ENCODE measurements around the gene IGFBP4.

IGFBP4 gene

DNA sequence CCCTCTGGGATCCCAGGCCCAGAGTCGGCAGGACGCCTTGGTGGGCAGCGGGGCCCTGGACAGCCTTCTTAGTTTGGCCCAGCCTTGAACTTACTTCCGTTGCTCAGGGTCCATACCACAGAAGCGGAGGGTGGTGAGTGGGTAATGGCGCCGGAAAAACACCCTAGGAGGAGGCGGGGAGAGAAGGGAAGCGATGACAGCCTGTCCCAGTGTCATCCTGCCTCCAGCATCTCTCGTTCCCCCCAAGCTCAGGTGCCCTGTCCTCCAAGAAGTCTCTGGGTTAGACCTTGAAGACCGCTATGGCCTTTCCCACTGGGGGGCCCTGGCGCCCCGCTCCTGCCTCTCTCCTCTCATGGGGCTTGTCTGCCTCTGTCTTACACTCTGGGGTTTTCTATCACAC is 35.2 kb downstream of the IGFBP4 start:
- Histone ChIP-seq H3K27me3 (replicated peaks in 2 of 5; ENCODE audit: control insufficient read depth in 4 of 5, insufficient read depth in 5 of 5, low read length in 4 of 5) (no peaks in the 10 kb centered on the region), H3K4me3 (ENCODE audit: control insufficient read depth in 1 of 7, extremely low read depth in 1 of 7, insufficient read depth in 4 of 7, low read depth in 2 of 7, low read length in 6 of 7) (no peak overlapping the region), H3K9me3 (ENCODE audit: control extremely low read depth in 1 of 5, control insufficient read depth in 4 of 5, insufficient read depth in 2 of 5, low read depth in 1 of 5, low read length in 4 of 5) (no peaks in the 10 kb centered on the region), H3K36me3 (ENCODE audit: control insufficient read depth in 4 of 4, insufficient read depth in 4 of 4, low read length in 3 of 4) (no peaks in the 10 kb centered on the region), H3K4me1 (ENCODE audit: control extremely low read depth in 1 of 4, control insufficient read depth in 4 of 4, insufficient read depth in 4 of 4, low read length in 3 of 4) (peaks cover 3 to 22% (median 15%) of the 10 kb centered on the region in 4 experiments), H3K27ac (ENCODE audit: insufficient read depth in 1 of 2, low read depth in 1 of 2, low read length in 2 of 2, poor library complexity in 1 of 2, severe bottlenecking in 2 of 2) (no peak overlapping the region)
- POLR2A ChIA-PET, result no interaction called here
- DNase-seq, result no peak
- WGBS (ENCODE audit: insufficient coverage), result 98% methylated on average over 7 of the region's 13 CpGs
- CTCF ChIA-PET, result interaction anchor here (1.2 to 2.9 kb wide), 4 partner anchors 16 to 81 kb away, joined by 3 to 25 read pairs (median 9); partner anchors contain the start of gene IGFBP4

DNA sequence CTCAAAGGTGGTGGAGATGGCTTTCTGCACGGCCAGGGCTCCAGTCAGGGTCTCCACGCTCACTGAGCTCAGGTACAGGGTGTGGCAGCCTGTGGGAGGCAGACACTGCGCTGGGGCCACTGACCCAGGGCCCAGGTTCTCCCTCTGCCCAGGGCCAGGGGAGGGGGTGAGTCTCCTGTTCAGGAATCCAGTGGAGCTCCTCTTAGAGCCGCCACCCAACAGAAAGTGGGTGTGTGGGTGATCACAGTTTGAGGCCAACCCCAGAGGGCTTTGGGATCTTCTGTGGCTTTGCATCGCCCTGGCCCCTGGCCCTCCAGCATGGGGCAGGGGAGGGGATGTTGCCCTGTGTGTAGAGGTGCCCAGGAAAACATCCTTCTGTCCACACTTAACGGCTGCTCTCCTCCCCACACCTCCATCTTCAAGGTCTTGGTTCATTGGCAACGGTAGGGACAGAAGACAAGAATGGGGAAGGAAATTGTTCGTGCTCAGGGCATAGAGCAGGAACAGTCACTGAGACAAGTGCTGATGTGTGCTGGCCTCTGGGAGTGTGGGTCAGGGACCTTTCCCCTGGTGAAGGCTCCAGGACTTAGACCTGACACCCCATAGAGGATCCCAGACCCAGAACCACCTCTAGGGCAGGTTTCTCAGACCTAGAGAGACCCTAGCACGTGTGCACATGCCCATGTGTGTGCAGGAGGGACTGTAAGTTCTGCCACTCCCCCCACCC is 36.7 kb downstream of the IGFBP4 start:
- H3K27ac ChIP-seq (ENCODE audit: insufficient read depth in 1 of 2, low read depth in 1 of 2, low read length in 2 of 2, poor library complexity in 1 of 2, severe bottlenecking in 2 of 2), result no peak overlapping the region
- WGBS (ENCODE audit: insufficient coverage), result 63% methylated on average over 6 of the region's 9 CpGs
- H3K36me3 ChIP-seq (ENCODE audit: control insufficient read depth in 4 of 4, insufficient read depth in 4 of 4, low read length in 3 of 4), result no peaks in the 10 kb centered on the region
- ChIA-PET CTCF (interaction anchor here (0.9 to 1.7 kb wide), 3 partner anchors 31 to 80 kb away, joined by 3 to 4 read pairs (median 3); no protein-coding TSS in a partner anchor), POLR2A (interaction anchor here (0.6 kb wide), 1 partner anchor 277 kb away, joined by 4 read pairs; no protein-coding TSS in a partner anchor)
- no peaks in the 10 kb centered on the region for H3K9me3 ChIP-seq (ENCODE audit: control extremely low read depth in 1 of 5, control insufficient read depth in 4 of 5, insufficient read depth in 2 of 5, low read depth in 1 of 5, low read length in 4 of 5)
- H3K4me1 ChIP-seq (ENCODE audit: control extremely low read depth in 1 of 4, control insufficient read depth in 4 of 4, insufficient read depth in 4 of 4, low read length in 3 of 4), result peaks cover 3 to 22% (median 15%) of the 10 kb centered on the region in 4 experiments
- H3K27me3 ChIP-seq (replicated peaks in 2 of 5; ENCODE audit: control insufficient read depth in 4 of 5, insufficient read depth in 5 of 5, low read length in 4 of 5), result no peaks in the 10 kb centered on the region
- peak in 1 of 3 donors; percentile 44 for DNase-seq
- no peak overlapping the region for H3K4me3 ChIP-seq (ENCODE audit: control insufficient read depth in 1 of 7, extremely low read depth in 1 of 7, insufficient read depth in 4 of 7, low read depth in 2 of 7, low read length in 6 of 7)

DNA sequence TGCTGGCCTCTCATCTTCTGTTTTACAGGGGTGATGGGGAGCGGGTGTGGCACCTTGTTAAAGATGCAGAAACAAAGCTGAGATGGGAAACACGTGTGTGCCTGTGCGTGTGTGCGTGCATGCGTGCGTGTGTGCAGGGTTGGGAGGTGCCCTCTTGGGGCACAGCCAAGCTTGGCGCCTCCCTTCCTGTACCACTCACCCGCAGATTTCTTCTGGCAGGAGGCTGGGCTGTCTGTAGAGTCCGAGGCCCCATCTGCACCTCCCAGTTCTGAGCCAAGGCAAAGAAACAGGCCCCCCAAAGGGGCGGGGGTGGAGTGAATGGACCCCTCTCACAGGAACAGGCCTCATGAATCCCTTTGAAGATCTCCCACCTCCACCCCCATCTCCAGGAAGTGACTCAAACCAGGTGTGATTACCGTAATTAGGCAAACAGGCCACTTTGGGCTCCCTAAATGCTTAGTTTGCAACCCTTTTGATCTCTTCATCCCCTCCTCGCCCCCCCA is 37.3 kb downstream of the IGFBP4 start:
- POLR2A ChIA-PET, result interaction anchor here (0.6 kb wide), 1 partner anchor 278 kb away, joined by 4 read pairs; no protein-coding TSS in a partner anchor
- no peaks in the 10 kb centered on the region for H3K9me3 ChIP-seq (ENCODE audit: control extremely low read depth in 1 of 5, control insufficient read depth in 4 of 5, insufficient read depth in 2 of 5, low read depth in 1 of 5, low read length in 4 of 5)
- WGBS (ENCODE audit: insufficient coverage), result 21% methylated on average over 4 of the region's 12 CpGs
- H3K27ac ChIP-seq (ENCODE audit: insufficient read depth in 1 of 2, low read depth in 1 of 2, low read length in 2 of 2, poor library complexity in 1 of 2, severe bottlenecking in 2 of 2), result no peak overlapping the region
- H3K4me1 ChIP-seq (ENCODE audit: control extremely low read depth in 1 of 4, control insufficient read depth in 4 of 4, insufficient read depth in 4 of 4, low read length in 3 of 4), result peaks cover 3 to 22% (median 15%) of the 10 kb centered on the region in 4 experiments
- CTCF ChIA-PET, result interaction anchor here (0.9 to 1.5 kb wide), 5 partner anchors 26 to 80 kb away, joined by 3 to 4 read pairs (median 3); no protein-coding TSS in a partner anchor
- H3K36me3 ChIP-seq (ENCODE audit: control insufficient read depth in 4 of 4, insufficient read depth in 4 of 4, low read length in 3 of 4), result no peaks in the 10 kb centered on the region
- peak overlapping the region in 1 of 7 experiments; percentile 7 for H3K4me3 ChIP-seq (ENCODE audit: control insufficient read depth in 1 of 7, extremely low read depth in 1 of 7, insufficient read depth in 4 of 7, low read depth in 2 of 7, low read length in 6 of 7)
- DNase-seq, result peak; percentile 50 to 81 (median 76)
- no peaks in the 10 kb centered on the region for H3K27me3 ChIP-seq (replicated peaks in 2 of 5; ENCODE audit: control insufficient read depth in 4 of 5, insufficient read depth in 5 of 5, low read length in 4 of 5)

DNA sequence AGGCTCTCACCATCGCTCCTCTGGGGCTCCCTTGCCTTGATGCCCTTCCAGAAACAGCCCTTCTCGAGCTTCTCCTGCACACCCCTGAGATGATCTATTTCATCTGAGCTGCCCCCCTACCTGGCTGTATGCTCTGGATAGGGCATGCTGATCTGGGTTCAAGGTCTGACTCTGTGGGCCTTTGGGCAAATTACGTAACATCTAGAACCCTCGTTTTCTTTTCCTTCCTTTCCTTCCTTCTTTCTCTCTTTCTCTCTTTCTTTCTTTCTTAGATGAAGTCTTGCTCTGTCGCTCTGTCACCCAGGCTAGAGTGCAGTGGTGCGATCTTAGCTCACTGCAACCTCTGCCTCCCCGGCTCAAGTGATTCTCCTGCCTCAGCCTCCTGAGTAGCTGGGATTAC is 37.9 kb downstream of the IGFBP4 start:
- Histone ChIP-seq H3K4me1 (ENCODE audit: control extremely low read depth in 1 of 4, control insufficient read depth in 4 of 4, insufficient read depth in 4 of 4, low read length in 3 of 4) (peaks cover 3 to 22% (median 15%) of the 10 kb centered on the region in 4 experiments), H3K27ac (ENCODE audit: insufficient read depth in 1 of 2, low read depth in 1 of 2, low read length in 2 of 2, poor library complexity in 1 of 2, severe bottlenecking in 2 of 2) (no peak overlapping the region), H3K36me3 (ENCODE audit: control insufficient read depth in 4 of 4, insufficient read depth in 4 of 4, low read length in 3 of 4) (no peaks in the 10 kb centered on the region), H3K4me3 (ENCODE audit: control insufficient read depth in 1 of 7, extremely low read depth in 1 of 7, insufficient read depth in 4 of 7, low read depth in 2 of 7, low read length in 6 of 7) (no peak overlapping the region), H3K27me3 (replicated peaks in 2 of 5; ENCODE audit: control insufficient read depth in 4 of 5, insufficient read depth in 5 of 5, low read length in 4 of 5) (peaks cover 0 to 4% (median 0%) of the 10 kb centered on the region in 5 experiments), H3K9me3 (ENCODE audit: control extremely low read depth in 1 of 5, control insufficient read depth in 4 of 5, insufficient read depth in 2 of 5, low read depth in 1 of 5, low read length in 4 of 5) (no peaks in the 10 kb centered on the region)
- no peak for DNase-seq
- ChIA-PET CTCF (interaction anchor here (1.0 to 1.5 kb wide), 4 partner anchors 27 to 79 kb away, joined by 3 to 4 read pairs (median 4); no protein-coding TSS in a partner anchor), POLR2A (interaction anchor here (0.6 kb wide), 1 partner anchor 198 kb away, joined by 3 read pairs; no protein-coding TSS in a partner anchor)
- 81% methylated on average over 7 of the region's 7 CpGs for WGBS (ENCODE audit: insufficient coverage)

DNA sequence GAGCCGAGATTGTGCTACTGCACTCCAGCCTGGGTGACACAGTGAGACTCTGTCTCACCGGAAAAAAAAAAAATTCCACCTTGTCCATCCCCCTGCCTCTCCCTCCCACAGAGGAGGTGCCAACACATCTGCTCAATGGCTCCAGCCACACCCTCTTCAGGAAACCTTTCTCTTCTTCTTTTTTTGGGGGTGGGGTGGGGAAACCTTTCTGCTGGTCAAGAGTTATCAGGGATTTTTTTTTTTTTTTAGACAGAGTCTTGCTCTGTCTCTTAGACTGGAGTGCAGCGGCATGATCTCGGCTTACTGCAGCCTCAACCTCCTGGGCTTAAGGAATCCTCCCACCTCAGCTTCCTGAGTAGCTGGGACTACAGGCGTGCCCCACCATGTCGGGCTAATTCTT is 39.5 kb downstream of the IGFBP4 start:
- Histone ChIP-seq H3K27ac (ENCODE audit: insufficient read depth in 1 of 2, low read depth in 1 of 2, low read length in 2 of 2, poor library complexity in 1 of 2, severe bottlenecking in 2 of 2) (no peak overlapping the region), H3K4me3 (ENCODE audit: control insufficient read depth in 1 of 7, extremely low read depth in 1 of 7, insufficient read depth in 4 of 7, low read depth in 2 of 7, low read length in 6 of 7) (no peak overlapping the region), H3K9me3 (ENCODE audit: control extremely low read depth in 1 of 5, control insufficient read depth in 4 of 5, insufficient read depth in 2 of 5, low read depth in 1 of 5, low read length in 4 of 5) (no peaks in the 10 kb centered on the region), H3K27me3 (replicated peaks in 2 of 5; ENCODE audit: control insufficient read depth in 4 of 5, insufficient read depth in 5 of 5, low read length in 4 of 5) (peaks cover 0 to 5% (median 0%) of the 10 kb centered on the region in 5 experiments), H3K36me3 (ENCODE audit: control insufficient read depth in 4 of 4, insufficient read depth in 4 of 4, low read length in 3 of 4) (no peaks in the 10 kb centered on the region), H3K4me1 (ENCODE audit: control extremely low read depth in 1 of 4, control insufficient read depth in 4 of 4, insufficient read depth in 4 of 4, low read length in 3 of 4) (peaks cover 3 to 22% (median 15%) of the 10 kb centered on the region in 4 experiments)
- CTCF ChIA-PET, result interaction anchor here (1.6 kb wide), 1 partner anchor 46 kb away, joined by 3 read pairs; no protein-coding TSS in a partner anchor
- DNase-seq, result no peak
- POLR2A ChIA-PET, result no interaction called here
- WGBS (ENCODE audit: insufficient coverage), result 94% methylated on average over 5 of the region's 6 CpGs

DNA sequence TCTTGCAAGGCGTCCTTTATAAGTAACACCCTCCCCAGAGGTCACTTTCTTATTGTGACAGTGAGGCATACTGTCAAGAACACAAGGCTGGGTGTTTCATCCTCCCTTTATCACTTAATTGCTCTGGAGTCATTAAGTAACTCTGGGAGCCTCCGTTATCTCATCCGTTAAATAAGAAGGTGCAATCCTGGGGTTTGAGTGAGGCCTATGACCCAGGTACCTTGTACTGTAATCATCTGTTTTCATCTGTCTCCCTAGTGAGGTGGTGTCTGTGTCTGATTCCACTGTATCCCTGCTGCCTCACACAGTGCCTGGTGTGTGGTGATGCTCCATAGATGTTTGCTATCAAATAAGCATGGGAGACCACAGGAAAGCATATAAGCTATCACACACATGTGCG is 40.4 kb downstream of the IGFBP4 start:
- Histone ChIP-seq H3K9me3 (ENCODE audit: control extremely low read depth in 1 of 5, control insufficient read depth in 4 of 5, insufficient read depth in 2 of 5, low read depth in 1 of 5, low read length in 4 of 5) (no peaks in the 10 kb centered on the region), H3K4me3 (ENCODE audit: control insufficient read depth in 1 of 7, extremely low read depth in 1 of 7, insufficient read depth in 4 of 7, low read depth in 2 of 7, low read length in 6 of 7) (no peak overlapping the region), H3K36me3 (ENCODE audit: control insufficient read depth in 4 of 4, insufficient read depth in 4 of 4, low read length in 3 of 4) (no peaks in the 10 kb centered on the region), H3K27me3 (replicated peaks in 2 of 5; ENCODE audit: control insufficient read depth in 4 of 5, insufficient read depth in 5 of 5, low read length in 4 of 5) (peaks cover 0 to 5% (median 0%) of the 10 kb centered on the region in 5 experiments), H3K27ac (ENCODE audit: insufficient read depth in 1 of 2, low read depth in 1 of 2, low read length in 2 of 2, poor library complexity in 1 of 2, severe bottlenecking in 2 of 2) (no peak overlapping the region), H3K4me1 (ENCODE audit: control extremely low read depth in 1 of 4, control insufficient read depth in 4 of 4, insufficient read depth in 4 of 4, low read length in 3 of 4) (peaks cover 3 to 22% (median 15%) of the 10 kb centered on the region in 4 experiments)
- 100% methylated on average over 2 of the region's 4 CpGs for WGBS (ENCODE audit: insufficient coverage)
- ChIA-PET CTCF (interaction anchor here (0.7 kb wide), 1 partner anchor 12 kb away, joined by 3 read pairs; no protein-coding TSS in a partner anchor), POLR2A (no interaction called here)
- no peak for DNase-seq
